CD4-positive, alpha-beta T cell (primary cell): ENCODE data around the gene TCF7L2. TPM values are rescaled to one million over a fixed set of nuclear protein-coding genes. Genes with fewer than 3 reads are reported as not detected.

Experiments used
- ATAC-seq: fragments of 200-7000 bp; cut with Tn5 transposase; one replicate; pipeline ENCODE4 v1.10.0; 2022; ENCODE audit warnings: mild to moderate bottlenecking; ENCODE audit not compliant: poor library complexity
- CTCF ChIA-PET: fragments of 350-600 bp; sonication (Branson Sonifier 250); formaldehyde crosslinking; loops from one replicate; lab custom pipeline; 2021; ENCODE audit warnings: antibody characterized with exemption, inconsistent platforms; lab: Charles Lee
- POLR2A ChIA-PET: fragments of 350-600 bp; sonication (Branson Sonifier 250); formaldehyde crosslinking; loops from one replicate; lab custom pipeline; 2021; ENCODE audit warnings: antibody characterized with exemption, inconsistent platforms; lab: Charles Lee
- DNase-seq, 14 experiments: peaks; one replicate each; pipeline ENCODE4 v3.0.0-alpha.2; 2013 to 2020; ENCODE audit warnings: mixed read lengths in 2 of 14
- H3K27ac ChIP-seq, 2 donors: one replicate each; pipeline versions ENCODE4 v1.5.1 to v1.7.0; 2013; ENCODE audit warnings: low read length in 2 of 2, low read depth in 1 of 2, mild to moderate bottlenecking in 1 of 2
- H3K27me3 ChIP-seq, 2 experiments: 1 replicate in 1 of 2; 2 replicates in 1 of 2; pipeline versions ENCODE4 v1.6.1 to v1.7.0; 2013; ENCODE audit warnings: low read length in 2 of 2, control low read depth in 1 of 2, mild to moderate bottlenecking in 1 of 2, moderate library complexity in 1 of 2; ENCODE audit not compliant: insufficient read depth in 2 of 2, control insufficient read depth in 1 of 2
- H3K36me3 ChIP-seq: one replicate; pipeline ENCODE4 v1.6.1; 2013; ENCODE audit warnings: low read length, control low read depth; ENCODE audit not compliant: insufficient read depth
- H3K4me1 ChIP-seq: one replicate; pipeline ENCODE4 v1.6.1; 2013; ENCODE audit warnings: low read length, control low read depth; ENCODE audit not compliant: insufficient read depth
- H3K4me3 ChIP-seq: one replicate; pipeline ENCODE4 v1.5.1; 2013; ENCODE audit warnings: mild to moderate bottlenecking, low read length, moderate library complexity
- H3K9me3 ChIP-seq, 2 experiments: 1 replicate in 1 of 2; 2 replicates in 1 of 2; pipeline versions ENCODE4 v1.6.1 to v1.7.0; 2013; ENCODE audit warnings: low read length in 2 of 2, mild to moderate bottlenecking in 2 of 2, control low read depth in 1 of 2, moderate library complexity in 1 of 2; ENCODE audit not compliant: control insufficient read depth in 1 of 2, insufficient read depth in 1 of 2
- H3K27ac Mint-ChIP-seq: one replicate; pipeline ENCODE4 v1.8.0; 2020; ENCODE audit warnings: mixed read lengths
- H3K27me3 Mint-ChIP-seq: one replicate; pipeline ENCODE4 v1.8.0; 2021; ENCODE audit warnings: mixed read lengths
- H3K36me3 Mint-ChIP-seq: one replicate; pipeline ENCODE4 v1.8.0; 2021; ENCODE audit warnings: low read depth, mixed read lengths
- H3K4me1 Mint-ChIP-seq: one replicate; pipeline ENCODE4 v1.8.0; 2021; ENCODE audit warnings: low read depth, mixed read lengths
- H3K4me3 Mint-ChIP-seq: one replicate; pipeline ENCODE4 v1.8.0; 2020; ENCODE audit warnings: mild to moderate bottlenecking, mixed read lengths
- H3K9me3 Mint-ChIP-seq: one replicate; pipeline ENCODE4 v1.8.0; 2020; ENCODE audit warnings: mixed read lengths
- CTCF ChIP-seq: fragments of 200-600 bp; IDR thresholded peaks from one replicate; pipeline ENCODE4 v1.8.0; 2022; ENCODE audit warnings: antibody characterized with exemption, mild to moderate bottlenecking
- intact Hi-C, 2 experiments: fragments of 100-400 bp; cut with DNase I in 1 of 2; cut with micrococcal nuclease in 1 of 2; formaldehyde crosslinking; loops; one replicate each; pipeline versions ENCODE4 v1.15.1 to v1.9.0; 2023 to 2025; cut with DNase I, micrococcal nuclease
- total RNA-seq, 174 experiments: library from RNA in 2 of 174; stranded (reverse) in 2 of 174; gene quantifications; one replicate each; pipeline ENCODE4 v1.2.3 and lab custom pipeline; 2021 to 2026

Gene TCF7L2
- total RNA-seq, 2 experiments from 2014 or later: 4.2 to 4.4 TPM

- H3K9me3 Mint-ChIP-seq: no peaks in the 10 kb centered on the region
- CTCF ChIA-PET: no interaction called here
- POLR2A ChIA-PET: no interaction called here
- Histone ChIP-seq H3K36me3 (no peaks in the 10 kb centered on the region), H3K27me3 (no peaks in the 10 kb centered on the region), H3K4me3 (no peak overlapping the region), H3K9me3 (no peaks in the 10 kb centered on the region), H3K4me1 (no peaks in the 10 kb centered on the region), H3K27ac (no peak overlapping the region)
- no peak for TF ChIP-seq CTCF
- no peak for ATAC-seq
- no peak for DNase-seq
- intact Hi-C loops: no loop called here
- no peaks in the 10 kb centered on the region for H3K36me3 Mint-ChIP-seq
- H3K4me1 Mint-ChIP-seq: no peaks in the 10 kb centered on the region
- no peak overlapping the region for H3K27ac Mint-ChIP-seq
- no peak overlapping the region for H3K4me3 Mint-ChIP-seq
- no peaks in the 10 kb centered on the region for H3K27me3 Mint-ChIP-seq
These were observed 230.5 kb downstream of the TCF7L2 start for GRCh38 chr10:113180401-113181154.

GRCh38 chr10:113182154-113182553, 232.1 kb downstream of the TCF7L2 start:
- no peak overlapping the region for H3K4me3 Mint-ChIP-seq
- ATAC-seq: no peak
- no peaks in the 10 kb centered on the region for H3K9me3 Mint-ChIP-seq
- H3K27ac Mint-ChIP-seq: no peak overlapping the region
- Histone ChIP-seq H3K27me3 (no peaks in the 10 kb centered on the region), H3K27ac (no peak overlapping the region), H3K4me3 (no peak overlapping the region), H3K4me1 (no peaks in the 10 kb centered on the region), H3K9me3 (peaks cover 0 to 3% of the 10 kb centered on the region in 2 experiments), H3K36me3 (no peaks in the 10 kb centered on the region)
- CTCF ChIA-PET: no interaction called here
- no peak for TF ChIP-seq CTCF
- no peaks in the 10 kb centered on the region for H3K36me3 Mint-ChIP-seq
- H3K4me1 Mint-ChIP-seq: no peaks in the 10 kb centered on the region
- no peaks in the 10 kb centered on the region for H3K27me3 Mint-ChIP-seq
- no peak for DNase-seq
- POLR2A ChIA-PET: no interaction called here
- intact Hi-C loops: no loop called here

GRCh38 chr10:113183573-113183972, 233.5 kb downstream of the TCF7L2 start:
- ATAC-seq: no peak
- Mint-ChIP-seq H3K27ac (no peak overlapping the region), H3K4me1 (no peaks in the 10 kb centered on the region), H3K36me3 (no peaks in the 10 kb centered on the region), H3K27me3 (no peaks in the 10 kb centered on the region), H3K9me3 (no peaks in the 10 kb centered on the region), H3K4me3 (no peak overlapping the region)
- POLR2A ChIA-PET: no interaction called here
- CTCF ChIA-PET: no interaction called here
- Histone ChIP-seq H3K27ac (no peak overlapping the region), H3K4me3 (no peak overlapping the region), H3K36me3 (no peaks in the 10 kb centered on the region), H3K9me3 (peaks cover 0 to 5% of the 10 kb centered on the region in 2 experiments), H3K27me3 (no peaks in the 10 kb centered on the region), H3K4me1 (no peaks in the 10 kb centered on the region)
- TF ChIP-seq CTCF: no peak
- intact Hi-C loops: no loop called here
- no peak for DNase-seq
